K562 (cell line): Measurements from ENCODE around the gene CEP350. TPM values are rescaled to one million over a fixed set of nuclear protein-coding genes. Genes with fewer than 3 reads are reported as not detected.

Experiments used
- ATAC-seq: fragments of 200-7000 bp; cut with Tn5 transposase; 3 replicates; pipeline ENCODE4 v1.9.1; 2020; ENCODE audit warnings: moderate library complexity
- BruUV-seq: library from RNA; stranded (reverse); fragments of 400-500 nt; replicated peaks from 2 replicates; lab custom pipeline; 2021; lab: Mats Ljungman, UMichigan
- CTCF ChIA-PET: fragments of 300-600 bp; formaldehyde crosslinking; extraction: SDS; loops from one replicate; lab custom pipeline; 2021; ENCODE audit warnings: low intra/inter-chr PET ratio; lab: Yijun Ruan, JAX
- POLR2A ChIA-PET: fragments of 300-600, 350-650 bp; sonication (Branson Sonifier 250); formaldehyde crosslinking; extraction: SDS; loops from one replicate; lab custom pipeline; 2021; ENCODE audit warnings: antibody characterized with exemption, inconsistent platforms; lab: Yijun Ruan, JAX
- DNase-seq, 4 experiments: peaks; one replicate each; pipeline versions ENCODE4 v3.0.0 to v3.0.0-alpha.2; 2011 to 2018; ENCODE audit warnings: low spot score in 3 of 4, mixed read lengths in 3 of 4; ENCODE audit errors: extremely low read depth in 1 of 4
- FAIRE-seq: peaks from 2 replicates; lab custom pipeline; 2011; peaks lifted over from hg19 to GRCh38; lab: Jason Lieb, UNC
- H2AFZ ChIP-seq: 2 replicates; pipeline ENCODE4 v1.6.0; 2011; ENCODE audit warnings: low read depth, low read length, control low read depth, inconsistent platforms
- H3K27ac ChIP-seq: fragments of 200-600 bp; 3 replicates; pipeline ENCODE4 v1.8.0; 2011; ENCODE audit warnings: low read depth, mild to moderate bottlenecking, control low read depth, inconsistent platforms, low read length, moderate library complexity, mixed read lengths; ENCODE audit errors: extremely low read depth
- H3K27me3 ChIP-seq, 2 experiments: fragments of 300-600 bp in 1 of 2; 2 replicates in 1 of 2; 3 replicates in 1 of 2; pipeline versions ENCODE4 v1.6.0 to v1.8.0; 2011; ENCODE audit warnings: inconsistent platforms in 2 of 2, low read length in 2 of 2, mild to moderate bottlenecking in 1 of 2, mixed read lengths in 1 of 2, moderate library complexity in 1 of 2; ENCODE audit not compliant: control insufficient read depth in 2 of 2, insufficient read depth in 2 of 2
- H3K36me3 ChIP-seq: fragments of 300-600 bp; 3 replicates; pipeline ENCODE4 v1.8.0; 2011; ENCODE audit warnings: mild to moderate bottlenecking, low read length, inconsistent platforms; ENCODE audit not compliant: control insufficient read depth, insufficient read depth
- H3K4me1 ChIP-seq, 2 experiments: fragments of 200-600 bp in 1 of 2; replicated peaks in 1 of 2; 2 replicates in 1 of 2; 3 replicates in 1 of 2; pipeline versions ENCODE4 v1.5.1 to v1.8.0; 2011; ENCODE audit warnings: inconsistent platforms in 2 of 2, low read length in 2 of 2, mild to moderate bottlenecking in 1 of 2, mixed read lengths in 1 of 2, moderate library complexity in 1 of 2; ENCODE audit not compliant: control insufficient read depth in 2 of 2, insufficient read depth in 2 of 2
- H3K4me2 ChIP-seq: 2 replicates; pipeline ENCODE4 v1.6.1; 2011; ENCODE audit warnings: low read length, control low read depth, inconsistent platforms, mixed read lengths; ENCODE audit not compliant: insufficient read depth
- H3K4me3 ChIP-seq: fragments of 200-600 bp; sonication (generic), shearing (Covaris generic); 2 replicates; pipeline ENCODE4 v1.5.1; 2016; ENCODE audit warnings: control low read depth, inconsistent platforms
- H3K79me2 ChIP-seq: fragments of 200-600 bp; 3 replicates; pipeline ENCODE4 v1.8.0; 2011; ENCODE audit warnings: low read length, inconsistent platforms; ENCODE audit not compliant: control insufficient read depth, insufficient read depth
- H3K9ac ChIP-seq, 2 experiments: 2 replicates each; pipeline versions ENCODE4 v1.6.0 to v1.6.1; 2011; ENCODE audit warnings: low read depth in 2 of 2, low read length in 2 of 2, control low read depth in 1 of 2, inconsistent platforms in 1 of 2, mild to moderate bottlenecking in 1 of 2, mixed read lengths in 1 of 2; ENCODE audit not compliant: insufficient read depth in 1 of 2
- H3K9me1 ChIP-seq: one replicate; pipeline ENCODE4 v1.6.0; 2011; ENCODE audit warnings: inconsistent platforms, mild to moderate bottlenecking, low read length, moderate library complexity; ENCODE audit not compliant: control insufficient read depth, insufficient read depth
- H3K9me3 ChIP-seq: replicated peaks from 2 replicates; pipeline ENCODE4 v1.5.1; 2011; ENCODE audit warnings: low read depth, low read length, inconsistent platforms; ENCODE audit not compliant: control insufficient read depth, insufficient read depth
- H4K20me1 ChIP-seq: replicated peaks from 2 replicates; pipeline ENCODE4 v1.6.1; 2011; ENCODE audit warnings: low read length, inconsistent platforms, mixed read lengths; ENCODE audit not compliant: control insufficient read depth, insufficient read depth
- CC2D1A ChIP-seq: fragments of 450-650 bp; IDR thresholded peaks from 2 replicates; pipeline ENCODE4 v1.6.1; 2017; ENCODE audit warnings: mild to moderate bottlenecking
- CEBPG ChIP-seq, 3 experiments: fragments of 200-800 bp in 1 of 3; sonication (Bioruptor generic) in 1 of 3; sonication (generic) in 1 of 3; formaldehyde crosslinking in 1 of 3; IDR thresholded peaks in 2 of 3; conservative IDR thresholded peaks in 1 of 3; 2 replicates each; pipeline versions ENCODE4 v1.6.1 to v1.8.0; 2016 to 2022; ENCODE audit warnings: missing compliant biosample characterization in 2 of 3, missing genetic modification characterization in 2 of 3, mild to moderate bottlenecking in 1 of 3, missing genetic modification reagents in 1 of 3
- CTBP1 ChIP-seq: fragments of 450-650 bp; IDR thresholded peaks from 2 replicates; pipeline ENCODE4 v1.6.1; 2016; ENCODE audit warnings: borderline replicate concordance
- DMBX1 ChIP-seq: fragments of 250-450 bp; sonication (Bioruptor Pico); IDR thresholded peaks from 2 replicates; pipeline ENCODE4 v1.8.0; 2022; ENCODE audit warnings: inconsistent platforms, mild to moderate bottlenecking, moderate library complexity, borderline replicate concordance
- MEF2A ChIP-seq: IDR thresholded peaks from 2 replicates; pipeline ENCODE4 v1.6.1; 2011; ENCODE audit warnings: low read depth, mild to moderate bottlenecking, low read length, moderate library complexity; ENCODE audit not compliant: control insufficient read depth
- NR3C1 ChIP-seq: sonication (generic); formaldehyde crosslinking; IDR thresholded peaks from 2 replicates; pipeline ENCODE4 v1.8.1; 2022; ENCODE audit warnings: missing genetic modification reagents
- NRF1 ChIP-seq, 2 experiments: fragments of 450-650 bp; IDR thresholded peaks in 1 of 2; conservative IDR thresholded peaks in 1 of 2; 2 replicates each; pipeline ENCODE4 v1.6.1; 2014; ENCODE audit warnings: mild to moderate bottlenecking in 2 of 2
- RNF2 ChIP-seq: sonication (generic); IDR thresholded peaks from 2 replicates; pipeline ENCODE4 v1.6.1; 2016
- RREB1 ChIP-seq: fragments of 250-450 bp; sonication (Bioruptor Pico); IDR thresholded peaks from 2 replicates; pipeline ENCODE4 v1.4.0; 2020
- SOX6 ChIP-seq: fragments of 450-650 bp; IDR thresholded peaks from 2 replicates; pipeline ENCODE4 v1.6.1; 2014; ENCODE audit warnings: mild to moderate bottlenecking
- TEAD1 ChIP-seq, 2 experiments: fragments of 450-650 bp in 1 of 2; sonication (generic) in 1 of 2; formaldehyde crosslinking; IDR thresholded peaks; 2 replicates each; pipeline versions ENCODE4 v1.4.0 to v1.8.0; 2020 to 2022; ENCODE audit warnings: mild to moderate bottlenecking in 2 of 2, missing genetic modification reagents in 1 of 2
- TRIM24 ChIP-seq, 2 experiments: fragments of 450-650 bp; IDR thresholded peaks; 2 replicates each; pipeline ENCODE4 v1.6.1; 2016
- ZNF282 ChIP-seq: sonication (generic); formaldehyde crosslinking; IDR thresholded peaks from 2 replicates; pipeline ENCODE4 v1.8.1; 2023; ENCODE audit warnings: missing genetic modification reagents
- ZNF384 ChIP-seq: IDR thresholded peaks from 2 replicates; pipeline ENCODE4 v1.6.1; 2012; ENCODE audit warnings: low read depth, low read length, improper control_type of control experiment
- WGBS: fragments of 100-300 bp; shearing (Covaris generic); methylation state at CpG from one replicate; pipeline ENCODE4 v1.1.6; 2016; ENCODE audit warnings: low coverage, mixed read lengths; ENCODE audit not compliant: insufficient coverage; ENCODE audit errors: missing lambda C conversion rate; 5-methylcytosine and 5-hydroxymethylcytosine counted together
- in situ Hi-C: fragments of 300-500 bp; cut with MboI; formaldehyde crosslinking; loops from 4 replicates; pipeline ENCODE4 v1.15.0; 2018; ENCODE audit warnings: inconsistent platforms, mixed read lengths
- intact Hi-C: fragments of 100-400 bp; cut with micrococcal nuclease; formaldehyde crosslinking; loops from 2 replicates; pipeline ENCODE4 v1.14.2; 2022
- polyA plus RNA-seq, 8 experiments: library from polyadenylated mRNA; depleted of rRNA in 4 of 8; stranded (reverse) in 5 of 8; unstranded in 3 of 8; fragments of >200 nt; fragmentation: Nextera tagmentation in 2 of 8; fragmentation: Illumina TruSeq in 1 of 8; extraction: Ambion mirVana in 2 of 8; extraction: Trizol in 1 of 8; gene quantifications; 2 replicates each; pipeline versions ENCODE4 v1.2.1 to v1.2.3, GENCODE V29; 2011 to 2014; ENCODE audit warnings: inconsistent platforms in 1 of 8, missing spikeins in 1 of 8
- total RNA-seq, 7 experiments: library from RNA; depleted of rRNA in 6 of 7; stranded (reverse); fragments of >200 nt in 6 of 7; fragmentation: Illumina TruSeq in 2 of 7; extraction: Trizol in 2 of 7; gene quantifications; 2 replicates each; pipeline versions ENCODE4 v1.2.1 to v1.2.3, GENCODE V29; 2011 to 2021; ENCODE audit warnings: low replicate concordance in 1 of 7

CEP350 gene
- total and polyA plus RNA-seq, 9 of the 15 experiments (the other 6 are each of a cell fraction or from before 2014, with no cell fraction given) = 8.3 to 64.3 (median 28.0) TPM

GRCh38 chr1:180141381-180141934 lies 186.8 kb downstream of the CEP350 start:
- FAIRE-seq = no peak
- in situ Hi-C loops = no loop called here
- ATAC-seq = peak; percentile 22; the same call in 1 of the 3 replicates
- intact Hi-C loops = no loop called here
- H3K9me3 ChIP-seq = no peaks in the 10 kb centered on the region
- no peak for TF ChIP-seq SOX6
- no peak for TF ChIP-seq NR3C1 (CRISPR knock-in tag)
- TF ChIP-seq CTBP1 = no peak
- no peak for TF ChIP-seq ZNF384
- TF ChIP-seq CC2D1A = no peak
- TF ChIP-seq DMBX1 (CRISPR knock-in tag) = no peak
- no peak for TF ChIP-seq TEAD1 (CRISPR knock-in tag; IDR thresholded peaks at IDR 0.05)
- no peak for TF ChIP-seq TRIM24 (IDR thresholded peaks at IDR 0.05)
- no peak for TF ChIP-seq RREB1 (CRISPR knock-in tag)
- no peak for TF ChIP-seq NRF1 (conservative IDR thresholded peaks at IDR 0.05 in 1 of 2, IDR thresholded peaks at IDR 0.05 in 1 of 2)
- no peak for TF ChIP-seq CEBPG (CRISPR knock-in tag; IDR thresholded peaks at IDR 0.05)
- no peak for TF ChIP-seq CEBPG (tag; conservative IDR thresholded peaks at IDR 0.05 in 1 of 2, IDR thresholded peaks at IDR 0.05 in 1 of 2)
- TF ChIP-seq RNF2 = no peak
- no peak for TF ChIP-seq MEF2A
- TF ChIP-seq ZNF282 (CRISPR knock-in tag) = no peak
- H4K20me1 ChIP-seq = no peaks in the 10 kb centered on the region
- no peaks in the 10 kb centered on the region for H3K36me3 ChIP-seq
- H3K9ac ChIP-seq = no peak overlapping the region
- H3K27me3 ChIP-seq = no peaks in the 10 kb centered on the region
- no peaks in the 10 kb centered on the region for H3K9me1 ChIP-seq
- H3K4me1 ChIP-seq = no peaks in the 10 kb centered on the region
- no peak overlapping the region for H3K4me3 ChIP-seq
- peak overlapping the region; percentile 16; the same call in 1 of the 2 replicates for H2AFZ ChIP-seq
- ChIA-PET CTCF (no interaction called here), POLR2A (no interaction called here)
- no peak overlapping the region for H3K27ac ChIP-seq
- no peak for DNase-seq
- WGBS = 38% methylated on average over 6 of the region's 6 CpGs
- H3K4me2 ChIP-seq = no peak overlapping the region
- H3K79me2 ChIP-seq = no peaks in the 10 kb centered on the region
- no TSS peak for BruUV-seq
